ENCODE measurements around the gene SH3D19.

DNA sequence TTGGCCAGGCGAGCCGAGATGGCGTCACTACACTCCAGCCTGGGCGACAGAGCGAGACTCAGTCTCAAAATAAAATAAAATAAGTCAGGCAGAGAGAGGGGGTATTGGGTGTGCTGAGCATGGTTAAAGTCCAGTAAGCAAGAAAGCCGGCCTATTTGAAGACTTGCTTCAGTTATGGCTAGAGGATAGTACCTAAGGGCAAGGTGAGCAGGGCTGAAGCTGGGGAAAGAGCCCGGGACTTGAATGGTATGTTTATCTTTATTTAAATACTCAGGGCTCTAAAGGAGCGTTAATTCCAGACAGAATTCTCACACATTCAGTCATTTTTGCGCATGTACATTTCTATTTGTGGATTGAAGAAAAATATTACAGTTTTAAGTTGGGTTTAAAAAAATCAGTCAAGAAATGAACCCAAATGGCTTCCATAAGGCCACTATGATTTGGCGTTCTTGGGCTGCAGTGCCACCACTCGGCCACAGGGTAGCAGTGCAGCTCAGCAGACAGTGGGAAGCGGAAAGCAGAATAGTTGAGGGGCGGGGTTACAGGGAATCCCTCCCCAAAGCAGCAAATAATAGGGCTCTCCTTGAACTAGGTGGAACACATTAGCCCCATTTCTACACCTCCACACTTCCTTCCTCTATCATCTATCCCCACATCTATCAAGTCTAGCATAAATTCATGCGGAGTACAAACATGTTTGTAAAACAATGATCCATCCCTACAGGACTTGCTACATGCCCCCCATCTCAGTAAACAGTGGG, 37.2 kb upstream of the SH3D19 start:
- TF ChIP-seq, protein P1, sequence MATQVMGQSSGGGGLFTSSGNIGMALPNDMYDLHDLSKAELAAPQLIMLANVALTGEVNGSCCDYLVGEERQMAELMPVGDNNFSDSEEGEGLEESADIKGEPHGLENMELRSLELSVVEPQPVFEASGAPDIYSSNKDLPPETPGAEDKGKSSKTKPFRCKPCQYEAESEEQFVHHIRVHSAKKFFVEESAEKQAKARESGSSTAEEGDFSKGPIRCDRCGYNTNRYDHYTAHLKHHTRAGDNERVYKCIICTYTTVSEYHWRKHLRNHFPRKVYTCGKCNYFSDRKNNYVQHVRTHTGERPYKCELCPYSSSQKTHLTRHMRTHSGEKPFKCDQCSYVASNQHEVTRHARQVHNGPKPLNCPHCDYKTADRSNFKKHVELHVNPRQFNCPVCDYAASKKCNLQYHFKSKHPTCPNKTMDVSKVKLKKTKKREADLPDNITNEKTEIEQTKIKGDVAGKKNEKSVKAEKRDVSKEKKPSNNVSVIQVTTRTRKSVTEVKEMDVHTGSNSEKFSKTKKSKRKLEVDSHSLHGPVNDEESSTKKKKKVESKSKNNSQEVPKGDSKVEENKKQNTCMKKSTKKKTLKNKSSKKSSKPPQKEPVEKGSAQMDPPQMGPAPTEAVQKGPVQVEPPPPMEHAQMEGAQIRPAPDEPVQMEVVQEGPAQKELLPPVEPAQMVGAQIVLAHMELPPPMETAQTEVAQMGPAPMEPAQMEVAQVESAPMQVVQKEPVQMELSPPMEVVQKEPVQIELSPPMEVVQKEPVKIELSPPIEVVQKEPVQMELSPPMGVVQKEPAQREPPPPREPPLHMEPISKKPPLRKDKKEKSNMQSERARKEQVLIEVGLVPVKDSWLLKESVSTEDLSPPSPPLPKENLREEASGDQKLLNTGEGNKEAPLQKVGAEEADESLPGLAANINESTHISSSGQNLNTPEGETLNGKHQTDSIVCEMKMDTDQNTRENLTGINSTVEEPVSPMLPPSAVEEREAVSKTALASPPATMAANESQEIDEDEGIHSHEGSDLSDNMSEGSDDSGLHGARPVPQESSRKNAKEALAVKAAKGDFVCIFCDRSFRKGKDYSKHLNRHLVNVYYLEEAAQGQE (IDR thresholded peaks at IDR 0.05): no peak
- TF ChIP-seq KDM1A (IDR thresholded peaks at IDR 0.05; ENCODE audit: low read depth) (no peak), EP300 (IDR thresholded peaks at IDR 0.05) (no peak), RCOR1 (IDR thresholded peaks at IDR 0.05; ENCODE audit: low read depth, low read length) (no peak), RARB (CRISPR knock-in tag; IDR thresholded peaks at IDR 0.05) (no peak), POLR2A (IDR thresholded peaks at IDR 0.05; ENCODE audit: low read length) (no peak), CEBPB (IDR thresholded peaks at IDR 0.05) (no peak), CHD4 (IDR thresholded peaks at IDR 0.05; ENCODE audit: borderline replicate concordance) (no peak), CBX8 (IDR thresholded peaks at IDR 0.05) (no peak), CBX2 (IDR thresholded peaks at IDR 0.05; ENCODE audit: borderline replicate concordance, low read depth) (no peak)
- TF ChIP-seq, protein P2, sequence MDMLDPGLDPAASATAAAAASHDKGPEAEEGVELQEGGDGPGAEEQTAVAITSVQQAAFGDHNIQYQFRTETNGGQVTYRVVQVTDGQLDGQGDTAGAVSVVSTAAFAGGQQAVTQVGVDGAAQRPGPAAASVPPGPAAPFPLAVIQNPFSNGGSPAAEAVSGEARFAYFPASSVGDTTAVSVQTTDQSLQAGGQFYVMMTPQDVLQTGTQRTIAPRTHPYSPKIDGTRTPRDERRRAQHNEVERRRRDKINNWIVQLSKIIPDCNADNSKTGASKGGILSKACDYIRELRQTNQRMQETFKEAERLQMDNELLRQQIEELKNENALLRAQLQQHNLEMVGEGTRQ (IDR thresholded peaks at IDR 0.05): no peak
- TF ChIP-seq, protein P3, sequence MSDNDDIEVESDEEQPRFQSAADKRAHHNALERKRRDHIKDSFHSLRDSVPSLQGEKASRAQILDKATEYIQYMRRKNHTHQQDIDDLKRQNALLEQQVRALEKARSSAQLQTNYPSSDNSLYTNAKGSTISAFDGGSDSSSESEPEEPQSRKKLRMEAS (IDR thresholded peaks at IDR 0.05): no peak
- TF ChIP-seq, protein P4, sequence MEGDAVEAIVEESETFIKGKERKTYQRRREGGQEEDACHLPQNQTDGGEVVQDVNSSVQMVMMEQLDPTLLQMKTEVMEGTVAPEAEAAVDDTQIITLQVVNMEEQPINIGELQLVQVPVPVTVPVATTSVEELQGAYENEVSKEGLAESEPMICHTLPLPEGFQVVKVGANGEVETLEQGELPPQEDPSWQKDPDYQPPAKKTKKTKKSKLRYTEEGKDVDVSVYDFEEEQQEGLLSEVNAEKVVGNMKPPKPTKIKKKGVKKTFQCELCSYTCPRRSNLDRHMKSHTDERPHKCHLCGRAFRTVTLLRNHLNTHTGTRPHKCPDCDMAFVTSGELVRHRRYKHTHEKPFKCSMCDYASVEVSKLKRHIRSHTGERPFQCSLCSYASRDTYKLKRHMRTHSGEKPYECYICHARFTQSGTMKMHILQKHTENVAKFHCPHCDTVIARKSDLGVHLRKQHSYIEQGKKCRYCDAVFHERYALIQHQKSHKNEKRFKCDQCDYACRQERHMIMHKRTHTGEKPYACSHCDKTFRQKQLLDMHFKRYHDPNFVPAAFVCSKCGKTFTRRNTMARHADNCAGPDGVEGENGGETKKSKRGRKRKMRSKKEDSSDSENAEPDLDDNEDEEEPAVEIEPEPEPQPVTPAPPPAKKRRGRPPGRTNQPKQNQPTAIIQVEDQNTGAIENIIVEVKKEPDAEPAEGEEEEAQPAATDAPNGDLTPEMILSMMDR (IDR thresholded peaks at IDR 0.05): peak; percentile 77

Data from A549 (cell line).